OCI-LY7 (cell line): ENCODE data around the gene SERTM1. TPM values are rescaled to one million over a fixed set of nuclear protein-coding genes. Genes with fewer than 3 reads are reported as not detected.

Experiments used
- BruUV-seq: library from RNA; stranded (reverse); fragments of 400-500 nt; replicated peaks from 2 replicates; lab custom pipeline; 2021; lab: Mats Ljungman, UMichigan
- CTCF ChIA-PET: fragments of 300-600 bp; sonication (Branson Sonifier 250); formaldehyde crosslinking; loops from one replicate; lab custom pipeline; 2022; ENCODE audit warnings: antibody characterized with exemption; ENCODE audit not compliant: unreplicated experiment; lab: Charles Lee
- POLR2A ChIA-PET: fragments of 300-600 bp; sonication (Branson Sonifier 250); formaldehyde crosslinking; loops from one replicate; lab custom pipeline; 2022; ENCODE audit warnings: antibody characterized with exemption; lab: Charles Lee
- DNase-seq: peaks from one replicate; pipeline ENCODE4 v3.0.0-alpha.2; 2015; ENCODE audit warnings: low spot score
- H2AFZ ChIP-seq: fragments of 200-600 bp; sonication (generic), shearing (Covaris generic); 2 replicates; pipeline ENCODE4 v1.6.1; 2014; ENCODE audit warnings: mild to moderate bottlenecking, antibody characterized with exemption, low read length, moderate library complexity
- H3K27ac ChIP-seq: fragments of 200-600 bp; sonication (generic); 2 replicates; pipeline ENCODE4 v1.5.1; 2014; ENCODE audit warnings: mixed run types, low read depth, mild to moderate bottlenecking, moderate library complexity, low read length, inconsistent platforms; ENCODE audit not compliant: poor library complexity, severe bottlenecking
- H3K36me3 ChIP-seq: fragments of 200-600 bp; sonication (generic); 2 replicates; pipeline ENCODE4 v1.6.1; 2014; ENCODE audit warnings: mild to moderate bottlenecking, antibody characterized with exemption, low read length, moderate library complexity, mixed read lengths; ENCODE audit not compliant: insufficient read depth
- H3K4me1 ChIP-seq: fragments of 200-600 bp; sonication (generic); 2 replicates; pipeline ENCODE4 v1.5.1; 2014; ENCODE audit warnings: mild to moderate bottlenecking, low read length; ENCODE audit not compliant: insufficient read depth, poor library complexity, severe bottlenecking
- H3K4me2 ChIP-seq: fragments of 200-600 bp; sonication (generic); 2 replicates; pipeline ENCODE4 v1.6.1; 2014; ENCODE audit warnings: mild to moderate bottlenecking, low read length
- H3K4me3 ChIP-seq: fragments of 200-600 bp; sonication (generic); 2 replicates; pipeline ENCODE4 v1.5.1; 2014; ENCODE audit warnings: mild to moderate bottlenecking, low read depth, low read length; ENCODE audit not compliant: poor library complexity, severe bottlenecking
- H3K79me2 ChIP-seq: fragments of 200-600 bp; sonication (generic); 2 replicates; pipeline ENCODE4 v1.6.1; 2016; ENCODE audit warnings: low read depth, mild to moderate bottlenecking, low read length, moderate library complexity, mixed read lengths; ENCODE audit not compliant: insufficient read depth
- H3K9me2 ChIP-seq: fragments of 200-600 bp; sonication (generic); 2 replicates; pipeline ENCODE4 v1.6.1; 2016; ENCODE audit warnings: mild to moderate bottlenecking, low read length, mixed read lengths; ENCODE audit not compliant: insufficient read depth
- H3K9me3 ChIP-seq: fragments of 200-600 bp; sonication (generic); 2 replicates; pipeline ENCODE4 v1.6.1; 2014; ENCODE audit warnings: mild to moderate bottlenecking, mixed run types, low read length, mixed read lengths
- H4K20me1 ChIP-seq: fragments of 200-600 bp; sonication (generic); 2 replicates; pipeline ENCODE4 v1.6.1; 2014; ENCODE audit warnings: mild to moderate bottlenecking, antibody characterized with exemption, low read length, moderate library complexity, mixed read lengths; ENCODE audit not compliant: insufficient read depth
- CTCF ChIP-seq: fragments of 200-600 bp; sonication (generic); conservative IDR thresholded peaks from 2 replicates; pipeline ENCODE4 v1.5.1; 2014; ENCODE audit warnings: mild to moderate bottlenecking, antibody characterized with exemption, low read length, moderate library complexity, mixed read lengths
- EZH2phosphoT487 ChIP-seq: fragments of 200-600 bp; sonication (generic); IDR thresholded peaks from 2 replicates; pipeline ENCODE4 v1.6.1; 2018; ENCODE audit warnings: low read depth, borderline replicate concordance, mild to moderate bottlenecking, mixed run types, antibody characterized with exemption, low read length, moderate library complexity, mixed read lengths
- intact Hi-C: fragments of 100-400 bp; cut with micrococcal nuclease; formaldehyde crosslinking; loops from one replicate; pipeline ENCODE4 v1.10.0; 2022; ENCODE audit not compliant: unreplicated experiment
- total RNA-seq, 2 experiments: library from RNA; depleted of rRNA in 1 of 2; stranded (reverse); fragments of >200 nt in 1 of 2; shearing (Covaris generic) in 1 of 2; gene quantifications; 2 replicates each; pipeline ENCODE4 v1.2.3, GENCODE V29; 2014 to 2022

The SERTM1 gene
- total RNA-seq, 2 experiments from 2014 or later = not detected

DNA sequence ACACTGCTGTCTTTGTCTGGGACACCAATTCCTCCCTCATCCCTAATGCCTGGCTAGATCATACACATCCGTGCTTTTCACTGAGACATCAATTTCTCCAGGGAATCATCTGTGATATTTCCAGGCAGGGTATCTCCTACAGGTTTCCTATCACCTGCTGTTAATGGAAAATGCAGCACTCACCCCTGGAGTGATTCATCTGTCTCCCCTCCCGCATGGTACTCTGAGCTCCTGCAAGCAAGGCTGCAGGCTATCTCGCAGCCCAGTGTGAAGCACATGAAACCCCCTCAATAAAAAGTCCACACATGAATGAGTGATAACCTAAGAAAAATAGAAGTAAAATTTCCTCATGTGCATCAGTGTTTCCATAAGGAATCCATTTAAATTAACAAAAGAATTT is 38.5 kb downstream of the SERTM1 start:
- POLR2A ChIA-PET = interaction anchor here (1.0 to 1.1 kb wide), 2 partner anchors 9 to 22 kb away, joined by 3 read pairs; no protein-coding TSS in a partner anchor
- CTCF ChIA-PET = no interaction called here
- H3K27ac ChIP-seq = no peak overlapping the region
- no peak overlapping the region for H2AFZ ChIP-seq
- no TSS peak for BruUV-seq
- DNase-seq = no peak
- no peaks in the 10 kb centered on the region for H4K20me1 ChIP-seq
- no peaks in the 10 kb centered on the region for H3K9me3 ChIP-seq
- H3K4me2 ChIP-seq = no peak overlapping the region
- no peaks in the 10 kb centered on the region for H3K9me2 ChIP-seq
- TF ChIP-seq EZH2phosphoT487 = no peak
- intact Hi-C loops = no loop called here
- no peaks in the 10 kb centered on the region for H3K4me1 ChIP-seq
- no peaks in the 10 kb centered on the region for H3K79me2 ChIP-seq
- no peak overlapping the region for H3K4me3 ChIP-seq
- no peaks in the 10 kb centered on the region for H3K36me3 ChIP-seq

- Histone ChIP-seq H3K79me2 (no peaks in the 10 kb centered on the region), H3K9me3 (no peaks in the 10 kb centered on the region), H4K20me1 (no peaks in the 10 kb centered on the region), H3K4me3 (no peak overlapping the region), H3K36me3 (no peaks in the 10 kb centered on the region), H3K4me2 (no peak overlapping the region), H3K27ac (no peak overlapping the region), H3K9me2 (no peaks in the 10 kb centered on the region), H2AFZ (no peak overlapping the region), H3K4me1 (no peaks in the 10 kb centered on the region)
- intact Hi-C loops = no loop called here
- CTCF ChIA-PET = no interaction called here
- TF ChIP-seq EZH2phosphoT487 (no peak), CTCF (no peak)
- BruUV-seq = no TSS peak
- POLR2A ChIA-PET = interaction anchor here (1.1 kb wide), 1 partner anchor 22 kb away, joined by 3 read pairs; no protein-coding TSS in a partner anchor
- no peak for DNase-seq
Measured at GRCh38 chr13:36712770-36713169, 39.0 kb downstream of the SERTM1 start.

- Histone ChIP-seq H3K4me2 (no peak overlapping the region), H2AFZ (no peak overlapping the region), H3K27ac (no peak overlapping the region), H3K9me2 (no peaks in the 10 kb centered on the region), H4K20me1 (no peaks in the 10 kb centered on the region), H3K4me3 (no peak overlapping the region), H3K9me3 (no peaks in the 10 kb centered on the region), H3K79me2 (no peaks in the 10 kb centered on the region), H3K4me1 (no peaks in the 10 kb centered on the region), H3K36me3 (no peaks in the 10 kb centered on the region)
- ChIA-PET CTCF (no interaction called here), POLR2A (no interaction called here)
- TF ChIP-seq EZH2phosphoT487 = no peak
- no peak for TF ChIP-seq CTCF
- DNase-seq = no peak
- intact Hi-C loops = no loop called here
- BruUV-seq = no TSS peak
Measured at GRCh38 chr13:36713887-36714286, 40.1 kb downstream of the SERTM1 start.
